HG03039 (cell line): ENCODE measurements around the gene IP6K1.
"Not testable (repeated sequence)": the region's sequence is repeated elsewhere in the genome, so short reads cannot be mapped to it uniquely, and the experiment has no call there.

ENCODE experiments used
- ATAC-seq: cut with Tn5 transposase; IDR thresholded peaks from one replicate; pipeline ENCODE4 v1.9.1; 2021; ENCODE audit warnings: mild to moderate bottlenecking, moderate library complexity; ENCODE audit not compliant: unreplicated experiment

IP6K1 gene

DNA sequence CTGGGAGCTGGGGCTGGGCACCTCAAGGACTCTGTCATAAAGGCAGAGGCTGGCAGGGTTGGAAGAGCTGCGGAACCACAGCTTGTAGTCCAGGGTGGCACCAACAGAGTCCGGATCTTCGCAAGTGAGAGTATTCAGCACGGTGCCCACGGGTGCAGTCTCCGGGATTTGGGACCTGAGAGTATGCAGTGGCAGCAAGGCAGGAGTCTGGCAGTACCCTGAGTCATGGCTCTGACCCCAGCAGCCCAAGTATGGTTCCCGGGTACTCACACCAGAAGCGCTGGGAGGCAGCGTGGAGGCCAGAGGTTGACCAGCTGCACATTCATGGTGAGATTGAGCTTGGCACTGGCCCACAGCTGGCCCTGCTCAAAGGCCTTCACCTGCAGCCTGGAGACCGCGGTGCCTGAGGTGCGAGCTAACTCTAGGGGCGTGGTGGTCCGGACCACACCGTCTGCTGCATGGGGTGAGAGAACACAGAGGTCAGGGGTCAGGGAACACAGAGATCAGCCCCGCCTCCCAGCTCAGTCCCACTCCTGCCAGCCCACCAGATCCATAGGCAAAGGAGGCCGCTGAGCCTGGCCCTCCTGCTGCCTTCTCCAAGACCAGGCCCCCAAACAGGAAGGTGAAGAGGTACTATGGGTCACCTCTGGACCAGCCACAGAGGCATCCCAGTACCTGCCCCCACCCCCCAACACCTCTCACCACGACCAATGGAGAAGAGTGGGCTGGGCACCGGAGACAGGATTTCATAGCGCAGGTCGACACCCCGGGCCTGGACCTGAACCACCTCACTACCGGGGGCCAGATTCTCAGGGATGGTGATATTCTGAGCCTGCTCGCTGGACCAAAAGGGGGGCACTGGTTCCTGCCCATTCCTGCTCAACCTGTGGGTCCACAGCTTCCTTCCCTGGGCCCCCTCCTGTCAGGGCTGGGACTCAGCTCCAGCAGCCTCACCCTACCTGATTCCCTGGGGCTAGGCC is 8.9 kb upstream of the IP6K1 start:
- no peak for ATAC-seq

DNA sequence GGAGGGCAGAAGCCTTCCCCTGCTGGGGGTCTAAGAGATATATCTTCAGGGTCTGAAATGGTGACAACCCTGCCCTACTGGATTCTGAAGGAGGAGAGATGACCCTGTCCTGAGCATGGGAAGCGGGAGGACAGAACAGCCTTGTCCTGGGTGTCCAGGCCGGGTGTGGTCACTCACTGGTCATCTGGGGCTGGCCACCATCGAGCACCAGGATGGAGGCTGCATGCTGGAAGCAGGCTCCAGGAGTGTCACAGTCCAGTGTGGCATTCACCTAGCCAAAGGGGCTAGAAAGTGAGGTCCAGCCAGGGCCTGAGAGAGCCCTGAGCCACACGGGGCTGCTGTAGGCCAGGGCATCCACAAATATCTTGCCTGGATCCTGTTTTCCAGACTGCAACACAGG is 8.1 kb upstream of the IP6K1 start:
- no peak for ATAC-seq

GRCh38 chr3:49793486-49794085 is 7.2 kb upstream of the IP6K1 start:
- no peak for ATAC-seq

DNA sequence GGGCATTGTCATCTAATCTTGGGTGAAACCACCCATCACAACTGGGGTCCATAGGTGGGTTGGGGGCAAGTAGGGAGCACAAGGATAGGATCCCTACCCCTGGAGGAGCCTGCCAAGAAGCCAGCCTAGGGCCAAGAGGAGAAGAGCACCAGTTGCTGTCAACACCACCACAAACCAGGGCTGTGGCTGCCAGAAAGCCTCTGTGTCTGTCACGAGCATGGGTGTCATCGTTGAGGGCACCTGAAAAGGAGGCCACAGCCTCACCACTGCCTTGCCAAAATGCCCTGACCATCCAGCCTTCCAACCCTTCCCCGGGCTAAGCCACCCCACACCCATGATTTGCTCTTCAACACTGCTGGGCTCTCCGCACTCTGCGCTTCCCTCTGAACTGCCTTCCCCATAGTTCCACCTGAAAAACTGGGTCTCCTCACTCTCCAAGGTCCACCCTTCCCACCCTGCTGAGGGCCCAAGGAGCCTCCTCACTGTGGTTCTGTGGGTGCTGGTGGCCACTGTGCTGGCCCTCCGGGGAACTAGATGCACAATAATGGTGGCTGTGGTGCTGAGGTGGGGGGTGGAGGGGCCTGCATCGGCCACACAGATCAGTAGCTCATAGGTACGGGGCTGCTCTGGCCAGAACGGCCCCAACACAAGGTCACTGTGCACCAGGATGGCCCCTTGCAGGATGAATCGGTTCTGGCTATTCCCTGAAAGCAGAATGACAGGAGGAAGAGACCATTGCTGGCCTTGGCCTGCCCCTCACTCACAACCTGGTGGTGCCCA is 6.2 kb upstream of the IP6K1 start:
- no peak for ATAC-seq

DNA sequence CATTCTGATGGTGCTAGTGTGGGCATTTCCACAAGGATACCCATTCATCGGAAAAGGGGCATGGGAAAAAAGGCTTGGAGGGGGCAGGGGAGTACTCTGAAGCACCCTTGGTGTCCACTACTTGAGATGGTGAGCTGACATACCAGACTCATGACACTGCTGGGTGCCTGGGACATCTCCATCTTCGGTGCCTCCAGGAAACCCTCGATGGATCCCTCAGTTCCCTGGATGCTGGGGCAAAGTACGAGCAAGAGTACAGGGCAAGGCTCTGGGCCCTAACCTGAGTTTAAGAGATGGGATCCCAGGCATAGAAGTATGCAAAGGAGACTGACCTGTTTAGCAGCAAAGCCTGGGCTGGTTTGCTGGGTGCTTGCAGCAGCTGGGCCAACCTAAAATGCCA is 5.2 kb upstream of the IP6K1 start:
- ATAC-seq, result no peak

GRCh38 chr3:49790626-49791411 is 4.5 kb upstream of the IP6K1 start:
- no peak for ATAC-seq

- no peak for ATAC-seq
Observed at GRCh38 chr3:49788056-49788455, 1.7 kb upstream of the IP6K1 start.

GRCh38 chr3:49787536-49787935 is 1.2 kb upstream of the IP6K1 start:
- ATAC-seq, result no peak

DNA sequence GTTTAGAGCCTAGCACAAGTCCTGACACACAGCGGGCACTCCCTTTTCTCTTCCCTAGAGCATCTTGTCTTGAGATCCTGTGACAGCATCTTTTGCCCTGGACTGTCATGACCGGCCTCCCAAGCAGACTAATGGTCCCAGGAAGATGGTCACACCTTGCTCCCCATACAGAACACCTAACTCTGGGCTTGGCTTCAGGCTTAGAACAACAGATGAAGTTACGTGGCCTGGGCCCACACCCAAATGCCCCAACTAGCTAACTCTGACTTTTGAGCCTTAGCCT is 781 bp upstream of the IP6K1 start:
- ATAC-seq, result no peak

DNA sequence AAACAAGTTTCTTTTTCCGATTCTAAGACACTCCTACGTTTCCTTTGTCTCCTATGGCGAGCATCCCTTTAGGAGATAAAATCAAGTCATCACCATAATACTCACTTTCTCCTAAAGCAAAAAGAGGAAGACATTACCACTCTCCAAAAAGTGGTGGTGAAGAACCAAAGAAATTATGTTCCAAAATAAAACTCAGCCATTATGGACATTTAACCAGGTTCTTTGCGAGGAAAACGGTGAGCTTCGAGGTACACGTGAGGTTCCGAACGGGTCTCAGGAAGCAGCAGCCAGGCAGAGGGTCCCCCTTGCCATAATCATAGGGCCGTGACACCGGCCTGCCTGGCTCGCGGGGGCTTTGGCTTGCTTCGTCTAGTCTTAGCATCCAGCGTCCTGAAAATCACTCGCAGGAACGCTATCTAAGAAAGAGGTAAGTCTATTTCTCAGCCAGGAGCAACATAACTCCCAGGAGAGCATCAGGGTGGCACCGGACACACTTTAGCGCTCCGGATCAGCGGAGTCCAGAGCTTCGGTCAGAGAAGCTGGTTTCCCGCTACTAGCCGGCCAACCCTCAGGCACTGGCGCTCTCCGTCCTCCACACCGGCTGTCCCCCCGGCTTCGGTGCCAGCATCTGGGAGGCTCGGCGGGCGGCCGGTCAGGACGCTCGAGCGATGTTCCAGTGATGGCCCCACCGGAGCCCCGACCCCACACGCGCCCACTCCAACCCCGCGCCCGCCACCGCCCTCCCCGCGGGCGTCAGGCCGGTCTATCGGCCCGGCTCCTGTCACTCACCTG is 581 bp downstream of the IP6K1 start:
- peak; percentile 38 for ATAC-seq

DNA sequence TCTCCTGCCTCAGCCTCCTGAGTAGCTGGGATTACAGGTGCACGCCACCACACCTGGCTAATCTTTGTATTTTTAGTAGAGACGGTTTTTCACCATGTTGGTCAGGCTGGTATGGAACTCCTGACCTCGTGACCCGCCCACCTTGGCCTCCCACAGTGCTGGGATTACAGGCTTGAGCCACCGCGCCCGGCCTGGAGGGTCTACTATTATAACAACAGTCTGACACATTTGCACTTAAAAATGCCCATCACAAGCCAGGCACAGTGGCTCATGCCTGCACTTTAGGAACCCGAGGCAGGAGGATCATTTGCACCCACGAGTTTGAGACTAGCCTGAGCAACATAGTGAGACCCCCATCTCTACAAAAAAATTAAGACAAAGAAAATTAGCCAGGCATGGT is 4.1 kb downstream of the IP6K1 start:
- not testable (repeated sequence) for ATAC-seq

- no peak for ATAC-seq
Observed at GRCh38 chr3:49781415-49782199, 4.7 kb downstream of the IP6K1 start.

GRCh38 chr3:49780975-49781365 is 5.4 kb downstream of the IP6K1 start:
- ATAC-seq, result not testable (repeated sequence)

DNA sequence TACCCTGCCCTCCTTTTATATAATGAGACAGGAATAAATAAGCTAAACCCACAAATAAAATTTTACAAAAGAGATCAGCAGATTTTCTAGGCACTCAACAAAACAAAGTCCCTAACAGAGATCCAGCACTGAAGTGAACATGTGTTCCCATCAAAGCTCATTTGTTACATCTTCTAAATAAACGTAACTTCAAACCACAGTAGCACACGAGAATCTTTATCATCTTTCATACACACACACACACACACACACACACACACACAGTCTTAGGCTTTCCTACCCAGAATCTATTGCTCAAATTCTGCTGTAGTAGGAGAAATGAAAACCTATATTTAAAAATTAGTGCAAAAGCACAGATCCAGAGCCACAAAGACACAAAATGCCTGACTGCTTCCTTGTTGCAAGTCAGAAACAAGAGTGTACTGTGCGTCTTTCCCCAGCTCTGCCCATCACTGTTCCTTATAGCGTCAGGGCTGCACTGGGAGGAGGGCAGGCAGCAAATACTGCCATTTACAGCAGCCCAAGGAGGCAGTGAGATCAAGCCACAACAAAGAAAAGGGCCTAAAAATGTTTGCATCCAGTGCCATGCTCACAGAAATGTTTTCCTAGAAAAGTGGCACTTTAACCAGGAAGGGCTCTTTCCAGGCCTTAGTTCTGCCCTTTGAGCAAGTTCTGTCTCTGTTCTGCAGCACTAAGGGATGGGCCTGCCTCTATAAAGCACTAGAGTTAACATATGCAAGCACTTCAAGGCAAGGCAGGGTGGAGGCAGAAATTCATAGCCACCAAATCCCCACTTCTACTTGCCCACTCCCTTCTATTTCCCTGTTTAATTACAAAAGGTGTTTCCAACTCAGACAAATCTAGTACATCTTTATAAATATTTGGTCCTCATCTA is 6.0 kb downstream of the IP6K1 start:
- ATAC-seq, result no peak

- no peak for ATAC-seq
Observed at GRCh38 chr3:49779358-49780079, 6.8 kb downstream of the IP6K1 start.

DNA sequence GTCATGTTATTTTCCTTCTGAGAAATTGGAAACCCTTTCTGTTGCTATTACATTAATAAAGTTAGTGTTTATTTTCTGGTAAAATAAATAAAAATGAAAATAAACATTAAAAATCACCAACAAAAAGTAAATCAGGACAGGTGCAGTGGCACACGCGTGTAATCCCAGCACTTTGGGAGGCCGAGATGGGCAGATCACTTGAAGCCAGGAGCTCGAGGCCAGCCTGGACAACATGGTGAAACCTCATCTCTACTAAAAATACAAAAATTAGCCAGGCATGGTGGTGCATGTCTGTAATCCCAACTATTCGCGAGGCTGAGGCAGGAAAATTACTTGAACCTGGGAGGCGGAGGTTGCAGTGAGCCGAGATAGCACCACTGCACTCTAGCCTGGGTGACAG is 10.2 kb downstream of the IP6K1 start:
- ATAC-seq, result not testable (repeated sequence)

DNA sequence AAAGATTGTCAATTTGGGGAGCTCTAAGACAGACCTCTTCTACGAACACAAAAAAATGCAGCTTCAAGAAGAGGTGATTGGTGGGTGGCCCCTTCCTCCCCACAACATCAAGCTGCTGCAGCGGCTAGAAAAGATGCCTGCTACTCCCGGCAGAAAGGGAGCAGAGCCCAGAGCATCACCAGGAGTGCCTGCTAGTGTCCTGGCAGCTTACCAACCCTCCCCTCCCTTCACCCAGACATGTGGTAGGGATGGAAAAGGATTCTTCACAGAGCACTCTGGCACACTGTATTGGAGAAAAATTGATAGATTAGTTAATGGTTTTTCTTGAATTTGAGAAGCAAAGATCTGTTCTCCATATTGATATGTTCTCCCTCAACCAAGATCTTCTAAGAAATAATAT is 10.8 kb downstream of the IP6K1 start:
- no peak for ATAC-seq

DNA sequence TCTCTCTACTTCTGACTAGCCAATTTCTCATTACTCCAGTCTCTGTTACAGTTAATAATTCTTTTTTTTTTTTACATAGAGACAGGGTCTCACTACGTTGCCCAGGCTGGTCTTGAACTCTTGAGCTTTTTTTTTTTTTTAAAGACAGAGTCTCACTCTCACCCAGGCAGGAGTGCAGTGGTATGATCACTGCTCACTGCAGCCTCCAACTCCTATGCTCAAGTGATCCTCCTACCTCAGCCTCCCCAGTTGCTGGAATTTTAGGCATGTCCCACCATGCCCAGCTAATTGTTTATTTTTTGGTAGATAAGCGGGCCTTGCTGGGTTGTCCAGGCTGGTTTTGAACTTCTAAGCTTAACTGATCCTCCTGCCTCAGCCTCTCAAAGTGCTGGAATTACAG is 13.6 kb downstream of the IP6K1 start:
- ATAC-seq, result no peak
